Astrocyte of the spinal cord (primary cell): ENCODE data around the gene CACNA1F.

ENCODE experiments used
- DNase-seq: peaks from one replicate; pipeline ENCODE4 v3.0.0; 2011; ENCODE audit warnings: low read depth, low spot score
- H3K4me3 ChIP-seq: 2 replicates; pipeline ENCODE4 v1.5.1; 2011; ENCODE audit warnings: low read depth, mild to moderate bottlenecking, low read length, moderate library complexity
- CTCF ChIP-seq: IDR thresholded peaks from 2 replicates; pipeline ENCODE4 v1.5.1; 2012; ENCODE audit warnings: low read depth, mild to moderate bottlenecking, low read length, inconsistent platforms
- in situ Hi-C: cut with HindIII; loops from 2 replicates; pipeline ENCODE4 v1.10.0; 2017; ENCODE audit warnings: low sequenced_read_pairs

The CACNA1F gene

GRCh38 chrX:49205443-49205842, 27.7 kb downstream of the CACNA1F start:
- no peak for TF ChIP-seq CTCF

GRCh38 chrX:49204709-49205108, 28.4 kb downstream of the CACNA1F start:
- DNase-seq = no peak
- no peak for TF ChIP-seq CTCF
- H3K4me3 ChIP-seq = no peak overlapping the region
- in situ Hi-C loops = no loop called here

More at GRCh38 chrX:49205443-49205842, 27.7 kb downstream of the CACNA1F start:
- DNase-seq = no peak
- in situ Hi-C loops = no loop called here
- no peak overlapping the region for H3K4me3 ChIP-seq

GRCh38 chrX:49204017-49204416, 29.1 kb downstream of the CACNA1F start:
- TF ChIP-seq CTCF = no peak
- no peak for DNase-seq
- in situ Hi-C loops = no loop called here
- no peak overlapping the region for H3K4me3 ChIP-seq

- no peak for DNase-seq
- in situ Hi-C loops = no loop called here
- no peak overlapping the region for H3K4me3 ChIP-seq
- TF ChIP-seq CTCF = no peak
These were observed 29.6 kb downstream of the CACNA1F start for GRCh38 chrX:49203536-49203935.

GRCh38 chrX:49202022-49202421, 31.1 kb downstream of the CACNA1F start:
- H3K4me3 ChIP-seq = no peak overlapping the region
- in situ Hi-C loops = no loop called here
- no peak for DNase-seq
- no peak for TF ChIP-seq CTCF

- TF ChIP-seq CTCF = no peak
- peak; percentile 84 for DNase-seq
- in situ Hi-C loops = no loop called here
- H3K4me3 ChIP-seq = peak within 1 kb of the TSS; percentile 13
These were observed 33.0 kb downstream of the CACNA1F start, which contains the start of gene SYP for GRCh38 chrX:49199906-49200771. SYP (minus strand) TSS chrX:49200193; CDS start chrX:49200186, 7 bp downstream.

- H3K4me3 ChIP-seq = no peak overlapping the region
- no peak for TF ChIP-seq CTCF
- no peak for DNase-seq
- in situ Hi-C loops = no loop called here
These were observed 33.9 kb downstream of the CACNA1F start for GRCh38 chrX:49199315-49199595.
